Epidermal melanocyte (primary cell): ENCODE measurements around the gene DNASE2B.
A peak's percentile ranks its signal among the peaks of the same experiment; 100 is the strongest.
"Not testable (repeated sequence)": the region's sequence is repeated elsewhere in the genome, so short reads cannot be mapped to it uniquely, and the experiment has no call there.

Experiments used
- DNase-seq: peaks from one replicate; pipeline ENCODE4 v3.0.0; 2011; ENCODE audit warnings: low spot score; ENCODE audit not compliant: insufficient read length

Gene DNASE2B

DNA sequence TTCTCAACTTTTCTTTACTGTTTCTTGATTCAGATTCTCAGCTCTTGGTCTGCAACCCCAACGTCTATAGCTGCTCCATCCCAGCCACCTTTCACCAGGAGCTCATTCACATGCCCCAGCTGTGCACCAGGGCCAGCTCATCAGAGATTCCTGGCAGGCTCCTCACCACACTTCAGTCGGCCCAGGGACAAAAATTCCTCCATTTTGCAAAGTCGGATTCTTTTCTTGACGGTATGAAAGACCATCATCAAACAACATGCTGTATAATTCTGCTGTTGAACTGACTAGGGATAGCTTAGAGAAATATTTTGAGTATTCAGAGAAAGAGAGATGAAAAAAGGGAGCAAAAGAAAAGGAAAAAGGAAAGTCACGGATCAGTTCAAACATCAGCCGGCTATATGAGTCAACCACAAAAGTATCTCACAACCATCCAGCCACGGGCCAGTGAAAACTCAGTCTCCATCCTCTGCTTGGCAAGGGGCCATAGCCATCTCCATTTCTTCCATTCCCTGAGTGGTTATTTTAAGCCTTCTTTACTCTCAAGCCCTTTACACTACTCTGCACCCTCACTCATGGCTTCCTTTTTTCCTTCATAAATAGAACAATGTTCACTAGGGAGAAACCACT lies 14.1 kb downstream of the DNASE2B start:
- DNase-seq, result no peak

DNA sequence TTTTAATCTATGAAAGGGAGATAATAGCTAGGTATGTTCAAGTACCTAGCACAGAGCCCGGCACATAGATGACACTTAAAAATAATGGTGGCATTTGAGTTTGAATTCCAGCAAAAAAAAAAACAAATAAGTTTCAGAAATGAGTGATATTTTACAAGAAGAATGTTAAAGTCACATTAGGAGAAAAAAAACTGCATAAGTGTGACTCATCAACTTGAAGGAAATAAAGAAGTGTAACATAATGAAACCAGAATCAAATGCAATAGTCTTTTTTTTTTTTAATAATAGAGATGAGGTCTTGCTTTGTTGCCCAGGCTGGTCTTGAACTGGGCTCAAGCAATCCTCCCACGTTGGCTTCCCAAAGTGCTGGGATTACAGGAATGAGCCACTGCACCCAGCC lies 17.1 kb downstream of the DNASE2B start:
- no peak for DNase-seq

DNA sequence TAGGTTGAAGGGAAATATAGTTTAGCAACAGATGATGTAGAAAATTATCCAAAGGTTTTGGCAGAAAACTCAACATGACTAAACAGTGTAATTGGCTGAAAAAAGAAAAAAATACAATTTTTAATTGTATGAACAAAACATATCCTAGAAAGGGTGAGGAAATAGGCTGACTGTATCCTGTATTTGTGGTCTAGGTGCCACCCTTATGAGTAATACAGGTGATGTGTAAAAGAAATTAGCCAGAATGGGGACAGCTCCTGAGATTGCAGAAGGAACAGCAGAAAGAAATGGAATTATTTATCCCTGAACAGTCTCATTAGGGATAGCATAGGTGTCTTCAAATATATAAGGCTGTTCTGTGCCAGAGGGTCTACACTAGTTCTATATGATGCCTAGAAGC lies 24.6 kb downstream of the DNASE2B start:
- no peak for DNase-seq

DNA sequence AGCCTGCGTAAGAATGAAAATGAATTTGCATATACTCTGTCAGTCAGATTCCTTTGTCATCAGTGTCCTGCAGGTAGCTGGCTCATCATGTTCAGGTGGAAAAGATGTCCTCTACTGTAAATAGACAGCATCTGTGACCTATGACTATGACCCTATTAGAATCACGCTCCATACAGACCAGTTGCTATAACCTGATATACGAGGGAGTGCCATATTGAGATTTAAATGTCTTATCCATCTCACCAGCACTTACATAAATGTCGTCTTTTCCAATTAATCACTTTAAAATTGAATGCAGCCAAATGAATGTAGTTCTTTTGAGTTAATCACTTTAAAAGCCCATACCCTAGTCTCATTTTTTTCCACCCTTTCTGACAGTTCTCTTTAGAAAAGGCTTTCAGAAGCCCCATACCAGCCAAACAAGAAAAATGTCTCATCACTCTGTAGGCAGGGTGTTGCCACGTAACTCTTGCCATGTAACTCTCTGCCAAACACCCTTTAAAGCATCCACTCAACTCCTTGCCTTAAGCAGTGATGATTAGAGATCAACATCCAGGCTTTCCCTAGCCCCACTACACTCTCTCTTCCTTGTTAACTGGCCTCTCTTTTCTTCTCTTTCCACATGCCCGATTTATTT lies 26.3 kb downstream of the DNASE2B start:
- no peak for DNase-seq

DNA sequence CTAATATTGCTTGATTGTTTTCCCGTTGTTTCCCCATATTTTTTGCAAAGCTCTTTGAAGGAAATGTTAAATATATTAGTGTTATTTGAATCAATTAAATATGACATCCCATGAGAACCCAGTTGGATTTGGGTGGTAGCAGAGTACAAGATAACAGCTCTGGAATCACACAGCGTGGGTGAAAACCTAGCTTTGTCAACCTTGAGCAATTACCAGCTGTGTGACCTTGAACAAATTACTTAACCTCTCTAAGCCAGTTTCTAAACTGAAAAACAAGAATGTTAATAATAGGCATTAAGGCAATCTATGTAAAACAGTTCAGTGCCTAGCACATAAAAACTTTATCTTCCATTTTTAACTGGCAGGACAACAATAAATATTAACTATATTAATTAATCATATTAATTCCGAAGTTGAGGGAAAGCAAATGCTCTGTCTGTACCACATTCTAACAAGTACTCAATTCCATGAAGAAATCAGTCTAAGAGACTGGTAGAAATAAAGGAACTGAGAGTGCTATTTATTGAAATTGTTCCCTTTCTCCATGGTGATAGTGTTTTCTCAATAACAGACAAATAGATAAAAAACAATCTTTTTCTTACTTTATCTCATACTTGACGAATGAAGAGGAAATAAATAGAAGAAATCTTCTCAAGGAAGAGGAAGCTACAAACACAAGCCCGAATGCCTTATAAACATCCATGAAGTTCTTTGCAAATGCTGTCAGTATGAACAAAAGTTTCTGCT lies 27.0 kb downstream of the DNASE2B start:
- DNase-seq, result no peak

DNA sequence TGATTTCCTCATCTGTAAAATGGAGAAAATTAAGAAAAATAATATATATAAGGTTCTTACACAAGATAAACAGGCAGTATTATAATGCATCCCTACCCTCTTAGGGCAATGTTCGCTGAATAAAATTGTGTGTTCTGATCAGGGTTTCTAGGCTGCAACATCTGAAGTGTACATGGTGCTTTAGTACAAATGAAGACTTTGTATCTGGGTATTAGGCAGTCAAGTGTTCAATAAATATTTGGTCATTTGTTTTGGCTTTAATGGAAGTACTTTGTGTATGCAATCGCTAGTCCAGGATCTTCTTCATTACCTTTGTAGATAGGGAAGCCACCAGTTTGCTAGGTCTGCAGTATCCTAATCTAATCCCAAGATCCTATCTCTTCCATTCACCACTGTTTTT lies 28.1 kb downstream of the DNASE2B start:
- DNase-seq, result no peak

DNA sequence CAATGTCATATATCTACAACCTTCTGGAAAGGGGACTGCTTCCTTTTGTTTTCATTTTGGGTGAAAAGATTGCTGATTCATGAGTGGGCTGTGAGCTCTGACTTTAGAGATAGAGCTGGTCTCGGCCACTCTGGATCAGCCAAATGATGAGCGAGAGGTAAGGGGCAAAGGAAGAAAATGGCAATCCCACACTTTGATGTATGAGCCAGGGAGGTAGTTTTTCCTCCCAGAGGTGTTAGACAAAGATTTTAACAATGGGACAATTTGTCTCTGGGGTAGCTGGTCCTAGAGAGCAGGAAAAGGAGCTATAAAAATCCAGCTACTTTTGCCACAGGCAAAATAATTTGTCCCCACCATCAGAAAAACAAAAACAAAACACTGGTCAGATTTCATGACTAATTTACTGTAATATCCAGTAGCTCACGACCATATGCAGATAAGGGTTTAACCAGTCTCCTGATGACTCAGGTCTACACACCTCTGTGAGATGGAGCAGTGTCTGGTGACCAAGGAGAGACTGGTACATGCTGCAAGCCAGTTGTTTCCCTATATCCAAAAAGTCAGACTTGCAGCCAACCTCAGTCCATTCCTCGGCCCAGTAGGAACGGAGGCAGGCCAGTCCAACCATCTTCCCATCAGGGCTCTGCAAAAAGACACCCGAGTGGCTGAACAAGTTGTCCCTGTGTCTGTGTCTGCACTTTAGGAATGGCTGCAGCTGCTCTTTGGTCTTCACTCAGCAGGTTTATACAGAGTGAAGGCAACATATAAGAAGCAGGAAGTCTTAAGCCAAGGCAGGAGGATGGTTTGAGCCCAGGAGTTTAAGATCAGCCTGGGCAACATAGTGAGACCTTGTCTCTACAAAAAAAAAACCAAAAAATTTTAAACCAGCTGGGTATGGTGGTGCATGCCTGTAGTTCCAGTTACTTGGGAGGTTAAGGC lies 29.2 kb downstream of the DNASE2B start:
- DNase-seq, result no peak

DNA sequence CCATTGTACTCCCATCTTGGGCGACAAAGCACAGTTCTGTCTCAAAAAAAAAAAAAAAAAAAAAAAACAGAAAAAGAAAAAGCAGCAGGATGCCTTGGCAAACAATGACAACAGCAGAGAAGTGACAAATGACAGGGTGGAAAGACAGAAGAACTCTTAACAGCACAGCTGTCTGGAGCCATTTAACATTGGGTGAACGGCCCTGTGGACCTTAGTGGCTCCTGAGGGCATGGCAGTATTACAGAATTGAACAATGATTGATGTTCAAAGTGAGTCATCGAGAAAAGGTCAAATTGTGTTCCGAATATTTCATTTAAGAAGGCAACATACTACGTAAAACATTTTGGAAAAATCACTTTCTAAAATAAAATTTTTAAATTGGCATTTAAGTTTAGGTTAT lies 30.0 kb downstream of the DNASE2B start:
- DNase-seq, result no peak

DNA sequence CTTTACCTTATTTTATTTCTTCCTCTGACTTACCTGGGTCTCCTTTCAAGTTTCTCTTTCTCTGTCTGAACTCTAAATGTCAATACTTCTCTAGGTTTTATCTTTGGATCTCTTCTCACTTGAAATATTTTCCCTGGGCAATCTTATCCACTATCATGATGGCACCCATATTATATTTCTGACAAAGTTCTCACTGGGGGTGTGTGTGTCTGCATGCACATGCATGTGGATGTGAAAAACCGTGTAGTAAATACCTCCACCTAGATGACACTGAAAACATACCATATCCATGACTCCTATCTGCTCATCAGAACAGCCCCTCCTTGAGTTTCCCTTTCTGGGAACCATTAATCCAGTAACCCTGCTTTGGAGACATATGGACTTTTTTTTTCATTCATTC lies 30.9 kb downstream of the DNASE2B start:
- no peak for DNase-seq

DNA sequence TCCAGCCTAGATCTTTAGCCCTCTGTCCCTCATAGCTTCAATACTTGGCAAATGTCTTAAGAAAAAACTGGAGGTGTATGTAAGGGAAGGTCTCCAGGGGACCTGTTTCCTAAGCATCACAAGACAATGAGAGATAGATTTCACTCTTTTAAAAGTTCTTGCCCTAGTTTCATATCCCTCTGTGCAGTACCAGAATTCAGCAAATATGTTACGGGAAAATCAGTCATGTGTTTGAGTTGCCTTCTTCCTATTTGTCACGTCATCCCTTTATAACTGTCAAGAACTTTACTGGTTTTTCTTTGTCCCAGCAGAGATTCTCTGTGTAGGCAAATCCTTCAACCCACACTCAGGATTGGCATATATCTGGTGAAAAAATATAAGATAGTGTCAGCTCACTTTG lies 32.3 kb downstream of the DNASE2B start:
- no peak for DNase-seq

DNA sequence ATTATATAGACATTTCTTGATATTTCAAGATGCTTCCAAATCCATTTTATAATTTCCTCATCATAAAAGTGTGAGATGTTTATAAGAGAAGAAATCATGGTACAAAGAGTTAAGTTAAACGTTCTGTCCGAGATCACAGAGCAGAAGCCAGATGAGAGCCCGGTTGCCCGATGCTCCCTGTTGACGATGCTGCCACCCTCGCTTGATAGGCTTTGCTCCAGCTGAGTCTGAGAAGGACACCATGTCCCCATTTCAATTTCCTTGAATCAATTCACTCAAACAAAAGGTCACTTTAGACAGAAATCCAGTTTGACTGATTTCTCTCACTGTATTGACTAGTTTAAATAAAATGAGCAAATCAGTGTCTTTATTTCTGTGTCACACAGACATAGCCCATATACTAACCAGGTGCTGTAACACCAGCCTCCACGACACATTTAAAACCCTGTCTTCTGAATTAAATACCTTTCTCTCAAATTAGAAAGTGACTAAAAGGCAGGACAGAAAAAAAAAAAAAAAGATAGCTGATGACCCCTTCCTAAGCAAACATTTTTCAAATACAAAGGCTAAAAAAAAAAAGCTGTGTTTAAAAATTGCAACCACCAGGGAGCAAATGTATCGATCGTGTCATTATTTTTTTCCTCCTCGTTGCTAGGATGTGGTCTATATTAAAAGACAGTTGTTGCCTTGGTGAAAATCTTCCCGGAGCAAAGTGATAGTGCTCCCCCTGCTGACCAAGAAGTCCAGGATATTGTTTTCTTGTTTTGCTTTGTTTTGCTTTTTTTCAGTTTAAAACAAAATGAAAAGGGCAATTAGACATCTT lies 35.2 kb downstream of the DNASE2B start:
- peak; percentile 66 for DNase-seq

DNA sequence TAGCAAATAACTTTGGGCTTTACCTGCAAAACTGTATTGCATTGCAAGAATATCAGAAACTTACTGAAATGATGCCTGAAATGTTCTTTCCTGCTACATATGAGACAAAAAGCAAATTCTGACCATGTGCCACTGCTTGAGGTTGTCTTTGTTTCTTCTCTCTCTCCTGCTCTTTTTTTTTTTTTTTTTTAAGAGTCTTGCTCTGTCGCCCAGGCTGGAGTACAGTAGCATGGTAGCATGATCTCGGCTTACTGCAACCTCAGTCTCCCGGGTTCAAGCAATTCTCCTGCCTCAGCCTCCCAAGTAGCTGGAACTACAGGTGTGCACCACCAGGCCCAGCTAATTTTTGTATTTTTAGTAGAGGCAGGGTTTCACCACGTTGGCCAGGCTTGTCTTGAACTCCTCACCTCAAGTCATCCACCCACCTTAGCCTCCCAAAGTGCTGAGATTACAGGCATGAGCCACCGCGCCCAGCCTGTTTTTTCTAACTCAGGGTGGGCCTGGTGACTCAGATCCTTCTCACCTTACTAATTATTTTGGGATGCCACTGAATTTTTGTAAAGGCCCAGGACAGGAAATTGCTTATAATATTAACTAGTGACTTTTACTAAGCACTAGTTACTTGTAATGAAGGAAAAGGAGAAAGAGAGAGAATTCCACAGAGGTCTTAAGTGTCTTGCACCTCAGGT lies 35.9 kb downstream of the DNASE2B start:
- no peak for DNase-seq

DNA sequence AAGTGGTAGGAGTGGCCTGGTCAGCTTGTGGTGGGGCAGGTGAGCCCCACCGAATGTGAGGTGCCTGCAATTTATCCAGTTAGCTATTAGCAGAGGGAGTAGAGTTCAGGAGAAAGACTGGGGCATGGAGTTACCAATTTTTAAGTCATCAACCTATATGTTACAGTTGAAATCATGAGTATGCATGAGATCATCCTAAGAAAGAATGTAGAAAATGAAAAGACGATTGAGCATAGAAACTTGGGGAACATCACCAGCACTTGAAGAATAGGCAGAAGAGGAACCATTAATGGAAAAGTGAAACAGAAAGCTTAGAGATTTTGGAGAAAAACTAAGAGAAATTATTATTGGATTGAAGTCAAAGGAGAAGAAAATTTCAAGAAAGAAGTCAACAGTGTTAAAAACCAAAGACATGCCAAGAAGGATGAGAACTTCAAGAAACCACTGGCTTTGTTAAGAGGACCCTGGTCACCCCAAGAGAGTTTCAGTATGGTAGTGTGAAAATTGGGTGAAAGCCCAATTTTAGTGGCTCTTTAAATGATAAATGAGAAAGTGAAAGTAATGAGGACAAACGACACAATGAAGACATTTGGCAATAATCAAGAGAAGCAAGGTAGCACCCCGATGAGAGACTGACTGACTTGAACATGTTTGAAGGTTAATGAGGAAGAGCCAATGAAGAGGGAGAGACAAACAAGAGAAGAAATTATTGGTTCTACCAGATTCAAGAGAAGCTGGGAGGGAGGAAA lies 36.7 kb downstream of the DNASE2B start:
- no peak for DNase-seq

DNA sequence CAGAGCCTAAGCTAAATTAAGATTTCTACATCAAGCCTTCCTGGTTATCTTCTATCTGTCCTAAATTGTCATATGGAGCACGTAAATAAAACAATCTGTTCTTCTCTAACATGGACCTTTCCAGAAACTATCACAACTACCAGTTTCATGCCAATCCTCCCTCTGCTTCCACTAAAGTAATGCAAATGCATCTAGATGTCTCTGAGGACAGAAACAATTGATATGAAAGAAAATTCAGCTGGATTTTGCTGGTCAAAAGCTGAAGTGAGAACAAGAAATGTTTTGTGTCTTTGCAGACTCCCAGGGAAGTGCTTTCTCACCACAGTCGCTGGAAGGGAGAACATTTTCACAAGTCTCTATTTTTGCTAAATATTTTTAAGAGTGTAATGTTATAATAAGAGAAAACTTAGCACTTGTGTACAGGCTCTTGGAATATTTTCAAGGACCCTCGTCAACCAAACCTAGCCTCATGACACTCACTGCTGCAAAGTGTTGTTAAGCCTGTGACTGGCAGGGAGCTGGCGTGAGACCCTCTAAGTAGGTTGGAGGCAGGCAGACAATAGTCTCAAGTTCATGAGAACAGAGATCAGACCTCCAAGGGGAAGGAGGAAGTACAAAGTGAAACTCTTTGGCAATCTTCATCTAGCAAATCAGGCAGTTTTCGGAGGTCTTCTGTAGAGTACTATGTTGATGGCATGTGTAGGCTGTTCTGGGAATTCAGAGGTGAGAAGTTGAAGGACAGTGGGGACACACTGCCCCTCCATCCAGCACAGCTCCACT lies 38.8 kb downstream of the DNASE2B start:
- no peak for DNase-seq

DNA sequence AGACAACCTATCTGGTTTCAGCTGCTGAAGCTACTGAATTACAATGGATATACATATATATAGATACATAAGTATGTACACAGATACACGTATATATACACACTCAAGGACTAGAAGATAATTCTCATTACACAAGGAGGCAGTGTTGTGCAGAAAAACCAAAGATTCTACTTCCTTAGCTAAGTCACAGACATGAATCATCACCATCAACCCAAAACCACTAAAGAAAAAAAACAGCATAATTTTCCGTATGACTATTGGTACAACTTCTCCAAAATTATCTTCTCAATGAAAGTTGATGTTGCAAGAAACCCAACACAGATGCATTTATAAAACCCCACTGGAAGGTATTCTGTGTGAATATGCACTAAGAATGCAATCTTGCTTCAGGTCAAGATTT lies 44.0 kb downstream of the DNASE2B start:
- peak; percentile 75 for DNase-seq

DNA sequence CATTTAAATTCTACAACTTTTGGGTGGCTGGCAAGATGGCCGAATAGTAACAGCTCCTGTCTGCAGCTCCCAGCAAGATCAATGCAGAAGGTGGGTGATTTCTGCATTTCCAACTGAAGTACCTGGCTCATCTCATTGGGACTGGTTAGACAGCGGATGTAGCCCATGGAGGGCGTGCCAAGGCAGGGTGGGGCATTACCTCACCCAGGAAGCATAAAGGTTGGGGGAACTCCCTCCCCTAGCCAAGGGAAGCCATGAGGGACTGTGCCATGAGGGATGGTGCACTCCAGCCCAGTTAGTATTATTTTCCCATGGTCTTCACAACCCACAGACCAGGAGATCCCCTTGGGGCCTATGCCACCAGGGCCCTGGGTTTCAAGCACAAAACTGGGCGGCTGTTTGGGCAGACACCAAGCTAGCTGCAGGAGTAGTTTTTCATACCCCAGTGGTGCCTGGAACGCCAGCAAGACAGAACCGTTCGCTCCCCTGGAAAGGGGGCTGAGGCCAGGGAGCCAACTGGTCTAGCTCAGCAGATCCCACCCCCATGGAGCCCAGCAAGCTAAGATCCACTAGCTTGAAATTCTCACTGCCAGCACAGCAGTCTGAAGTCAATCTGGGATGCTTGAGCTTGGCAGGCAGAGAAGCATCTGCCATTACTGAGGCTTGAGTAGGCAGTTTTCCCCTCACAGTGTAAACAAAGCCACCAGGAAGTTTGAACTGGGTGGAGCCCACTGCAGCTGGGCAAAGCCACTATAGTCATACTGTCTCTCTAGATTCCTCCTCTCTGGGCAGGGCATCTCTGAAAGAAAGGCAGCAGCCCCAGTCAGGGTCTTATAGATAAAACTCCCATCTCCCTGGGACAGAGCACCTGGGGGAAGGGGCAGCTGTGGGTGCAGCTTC lies 44.7 kb downstream of the DNASE2B start:
- not testable (repeated sequence) for DNase-seq

DNA sequence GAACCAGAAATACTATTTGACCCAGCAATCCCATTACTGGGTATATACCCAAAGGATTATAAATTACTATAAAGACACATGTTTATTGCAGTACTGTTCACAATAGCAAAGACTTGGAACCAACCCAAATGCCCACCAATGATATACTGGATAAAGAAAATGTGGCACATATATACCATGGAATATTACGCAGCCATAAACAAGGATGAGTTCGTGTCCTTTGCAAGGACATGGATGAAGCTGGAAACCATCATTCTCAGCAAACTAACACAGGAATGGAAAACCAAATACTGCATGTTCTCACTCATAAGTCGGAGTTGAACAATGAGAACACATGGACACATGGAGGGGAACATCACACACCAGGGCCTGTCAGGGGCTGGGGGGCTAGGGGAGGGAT lies 50.4 kb downstream of the DNASE2B start:
- DNase-seq, result not testable (repeated sequence)

DNA sequence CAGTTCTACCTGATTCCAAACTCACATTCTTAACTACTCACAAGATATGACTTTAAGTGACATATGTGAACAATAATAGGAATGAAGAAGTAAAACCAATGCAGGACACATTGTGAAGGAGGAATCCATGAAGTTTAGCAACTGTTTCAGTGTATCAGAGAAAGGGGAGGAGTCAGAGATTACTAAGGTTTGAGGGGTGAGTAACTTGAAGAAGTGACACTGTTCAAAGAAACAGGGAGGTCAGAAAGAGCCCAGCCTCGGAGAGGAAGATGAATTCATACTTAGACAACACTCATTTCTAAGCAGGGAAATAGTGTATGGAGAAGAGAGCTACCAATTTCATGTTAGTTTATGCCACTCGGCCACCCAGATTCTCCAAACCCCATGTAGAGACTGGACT lies 52.6 kb downstream of the DNASE2B start:
- DNase-seq, result no peak
